ENCODE measurements around the gene ZFAND2A.

DNA sequence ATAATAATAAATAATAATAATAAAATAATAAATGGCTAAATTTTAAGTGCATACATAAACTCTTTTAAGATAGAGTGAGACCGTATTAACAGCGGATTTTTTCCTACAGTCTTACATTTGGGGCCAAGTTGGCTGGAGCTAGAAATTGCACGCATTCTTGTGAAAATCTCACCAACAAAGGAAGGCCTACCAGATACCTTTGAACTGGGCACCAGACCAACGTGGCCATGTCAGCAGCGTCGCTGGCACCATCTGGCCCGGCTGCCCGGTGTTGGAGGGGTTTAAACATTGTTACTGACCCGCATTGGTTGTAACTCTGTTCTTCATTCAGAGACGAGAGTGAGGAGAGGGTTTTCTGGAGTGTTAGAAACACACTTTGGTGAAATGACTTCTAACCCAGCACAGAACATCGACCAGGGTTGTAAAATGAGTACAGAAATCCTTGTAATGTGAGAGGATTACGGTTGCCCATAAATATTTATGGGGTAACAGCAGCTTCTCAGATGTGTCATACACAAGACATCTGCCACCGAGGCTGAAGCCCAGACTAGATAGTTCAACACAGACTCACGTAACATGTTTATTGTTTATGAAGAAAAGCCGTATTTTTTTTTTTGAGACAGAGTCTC is 38.1 kb upstream of the ZFAND2A start:
- TF ChIP-seq EZH2 (IDR thresholded peaks at IDR 0.05; ENCODE audit: insufficient read depth, poor library complexity, severe bottlenecking) (no peak), EZH2phosphoT487 (IDR thresholded peaks at IDR 0.05; ENCODE audit: insufficient read depth, low read depth) (no peak)
